GM21447 (cell line): ENCODE data around the gene MAGI2.

ENCODE experiments used
- ATAC-seq: cut with Tn5 transposase; IDR thresholded peaks from one replicate; pipeline ENCODE4 v1.9.1; 2021; ENCODE audit not compliant: unreplicated experiment

Gene MAGI2

DNA sequence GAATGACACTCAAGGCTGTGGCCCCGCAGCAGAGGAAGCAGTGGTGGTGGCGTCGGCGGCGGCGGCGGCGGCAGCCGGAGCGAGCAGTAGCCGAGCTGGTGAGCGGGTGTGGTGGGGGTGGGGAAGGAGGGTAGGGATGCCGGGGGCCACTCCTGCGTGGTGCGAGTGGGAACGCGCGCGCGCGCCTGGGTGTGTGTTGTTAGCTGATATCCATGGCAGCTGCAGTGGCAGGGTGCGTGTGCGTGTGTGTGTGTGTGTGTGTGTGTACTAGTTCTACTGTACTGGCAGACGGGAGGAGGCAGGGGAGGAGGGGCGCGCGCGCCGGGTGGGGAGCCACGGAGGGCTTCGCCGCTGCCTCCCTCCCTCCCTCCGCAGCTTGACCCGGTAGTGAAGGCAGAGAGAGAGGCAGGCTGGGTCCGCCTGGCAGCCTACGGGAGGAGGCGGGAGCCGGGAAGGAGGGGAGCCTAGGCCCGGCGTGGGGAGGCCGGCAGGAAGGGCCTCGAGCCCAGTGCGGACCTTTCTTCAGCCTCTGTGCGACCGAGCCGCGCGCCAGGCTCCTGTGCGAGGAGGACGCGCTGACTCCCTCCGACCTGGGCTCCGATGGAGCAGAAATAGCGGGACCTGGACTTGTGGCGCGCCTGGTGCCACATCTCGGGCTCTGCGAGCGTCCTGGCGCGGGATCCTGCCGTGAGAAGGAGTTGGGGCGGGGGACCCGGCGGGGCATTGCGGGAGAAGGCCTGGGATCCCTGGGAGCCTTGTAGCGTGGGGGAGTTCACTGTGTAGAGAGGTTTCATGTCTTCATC lies at the start of gene MAGI2:
Gene MAGI2 (minus strand): TSS at position 110 of the 803 bp plus-strand sequence. CDS start 347 bp downstream, outside the sequence.
- ATAC-seq = no peak

DNA sequence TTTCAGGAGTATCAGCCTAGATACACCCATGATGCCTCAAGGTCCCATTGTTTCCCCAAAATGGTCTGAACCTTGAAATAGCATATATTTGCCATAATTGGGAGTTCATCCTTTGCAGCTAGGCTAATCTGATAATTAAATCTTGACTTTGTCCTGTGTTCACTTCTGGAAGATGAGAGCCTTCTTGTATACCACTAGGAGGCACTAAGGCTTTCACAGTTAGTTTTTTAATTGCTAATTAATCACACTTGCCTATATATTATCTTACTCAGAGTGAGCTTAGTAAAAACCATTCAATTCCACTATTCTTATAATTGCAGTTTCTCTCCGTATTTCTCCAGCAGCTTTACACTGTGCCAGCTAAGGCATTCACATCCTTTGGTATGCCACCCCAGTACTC lies 48.7 kb upstream of the MAGI2 start:
- ATAC-seq = no peak

DNA sequence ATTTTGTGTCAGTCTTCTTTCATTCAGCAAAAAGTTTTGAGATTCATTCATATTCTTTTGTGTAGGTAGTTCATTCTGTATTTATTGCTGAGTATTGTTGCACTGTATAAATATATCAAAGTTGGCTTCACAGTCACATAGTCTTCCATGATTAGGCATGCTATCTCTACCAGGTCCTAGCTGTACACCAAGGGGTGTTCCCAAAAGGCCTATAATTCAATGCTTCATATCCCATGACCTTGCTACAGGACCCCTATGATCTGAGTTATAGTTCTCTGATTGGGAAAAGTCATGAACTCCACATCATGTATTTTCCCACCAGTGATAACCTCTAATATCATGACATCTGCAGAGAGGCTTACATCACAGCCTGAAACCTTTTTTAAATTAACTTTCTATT lies 47.3 kb upstream of the MAGI2 start:
- ATAC-seq = no peak

DNA sequence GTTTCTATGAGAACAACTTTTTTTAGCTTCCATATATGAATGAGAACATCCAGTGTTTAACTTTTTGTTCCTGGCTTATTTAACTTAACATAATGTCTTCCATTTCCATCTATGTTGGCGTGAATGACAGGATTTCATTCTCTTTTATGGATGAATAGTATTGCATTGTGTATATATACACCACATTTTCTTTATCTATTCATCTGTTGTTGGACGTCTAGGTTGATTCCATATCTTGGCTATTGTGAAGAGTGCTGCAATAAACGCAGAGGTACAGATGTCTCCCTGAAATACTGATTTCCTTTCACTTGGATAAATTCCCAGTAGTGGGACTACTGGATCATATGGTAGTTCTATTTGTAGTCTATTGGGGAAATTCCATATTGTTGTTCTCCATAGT lies 44.3 kb upstream of the MAGI2 start:
- ATAC-seq = no peak

DNA sequence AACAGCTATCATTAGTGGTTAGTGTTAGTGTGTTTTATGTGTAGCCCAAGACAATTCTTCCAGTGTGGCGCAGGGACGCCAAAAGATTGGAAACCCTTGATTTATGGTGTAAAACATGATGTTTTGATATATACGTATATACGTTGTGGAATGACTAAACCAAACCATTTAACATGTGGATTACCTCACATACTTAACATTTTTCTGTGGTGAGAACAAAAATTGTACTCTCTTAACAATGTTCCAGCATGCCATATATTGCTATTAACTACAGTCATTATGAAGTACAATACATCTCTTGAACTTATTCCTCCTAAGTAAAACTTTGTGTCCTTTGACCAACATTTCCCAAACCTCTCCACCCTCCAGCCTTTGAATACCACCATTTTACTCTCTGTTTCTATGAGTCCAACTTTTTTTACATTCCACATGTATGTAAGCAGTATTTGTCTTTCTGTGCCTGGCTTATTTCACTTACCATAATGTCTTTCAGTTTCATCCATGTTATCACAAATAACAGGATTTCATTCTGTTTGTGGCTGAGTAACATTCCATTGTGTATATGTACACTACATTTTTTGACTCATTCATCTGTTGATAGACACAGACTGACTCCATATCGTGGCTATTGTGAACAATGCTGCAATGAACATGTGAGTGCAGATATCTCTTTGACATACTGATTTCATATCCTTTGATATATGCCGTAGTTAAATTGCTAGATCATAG lies 42.2 kb upstream of the MAGI2 start:
- no peak for ATAC-seq

DNA sequence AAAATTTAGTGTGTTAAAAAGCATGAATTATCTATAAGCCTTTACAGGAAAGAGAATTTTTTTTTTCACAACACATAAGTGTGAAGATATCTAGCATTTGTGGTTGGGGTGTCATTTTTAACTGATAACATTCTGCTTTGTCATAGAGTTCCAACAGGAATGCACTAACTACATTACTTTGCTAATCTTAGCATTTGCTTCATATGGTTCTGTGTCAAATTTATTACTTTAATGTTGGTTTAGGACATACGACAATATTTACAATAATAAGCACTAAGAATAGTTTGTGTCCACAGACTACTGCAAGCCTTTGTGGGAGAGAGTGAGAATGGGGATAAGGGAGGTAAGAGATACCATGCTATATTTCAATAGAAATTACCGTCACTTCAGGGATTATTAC lies 40.6 kb upstream of the MAGI2 start:
- ATAC-seq = no peak

DNA sequence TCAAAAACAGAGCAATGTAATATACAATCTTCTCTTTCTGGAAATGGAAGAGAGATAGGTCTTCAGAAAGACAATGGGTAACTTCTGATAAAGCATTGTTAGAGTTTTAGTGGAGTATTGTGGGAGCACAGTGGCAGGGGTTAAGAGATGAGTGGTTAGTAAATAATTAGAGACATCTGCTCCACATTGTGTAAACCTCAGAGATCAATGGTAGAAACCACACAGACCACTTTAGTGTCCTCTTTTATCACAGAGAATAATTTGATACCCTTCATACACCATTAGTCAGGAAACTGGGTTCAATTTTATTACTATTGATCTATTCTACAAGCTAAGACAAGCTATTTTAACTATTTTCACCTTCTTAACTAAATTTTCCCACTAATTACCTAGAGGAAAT lies 35.9 kb upstream of the MAGI2 start:
- no peak for ATAC-seq

DNA sequence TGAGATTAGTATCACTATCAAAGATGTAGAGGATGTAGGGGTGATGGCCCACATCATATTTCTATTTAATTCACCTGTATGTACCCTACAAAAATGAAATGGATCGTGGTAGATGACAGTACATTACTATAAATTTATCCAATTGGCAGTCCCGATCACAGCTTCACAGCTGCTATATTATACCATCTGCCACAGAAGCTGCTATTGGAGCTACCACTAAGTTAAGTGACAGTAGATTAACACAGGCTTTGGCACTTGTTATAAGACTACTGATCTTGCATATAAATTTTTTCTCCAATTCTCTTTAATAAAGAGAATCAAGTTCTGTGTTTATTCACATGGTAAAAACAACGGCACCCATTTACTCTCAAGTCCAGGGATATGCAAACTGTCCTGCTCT lies 24.9 kb upstream of the MAGI2 start:
- no peak for ATAC-seq

DNA sequence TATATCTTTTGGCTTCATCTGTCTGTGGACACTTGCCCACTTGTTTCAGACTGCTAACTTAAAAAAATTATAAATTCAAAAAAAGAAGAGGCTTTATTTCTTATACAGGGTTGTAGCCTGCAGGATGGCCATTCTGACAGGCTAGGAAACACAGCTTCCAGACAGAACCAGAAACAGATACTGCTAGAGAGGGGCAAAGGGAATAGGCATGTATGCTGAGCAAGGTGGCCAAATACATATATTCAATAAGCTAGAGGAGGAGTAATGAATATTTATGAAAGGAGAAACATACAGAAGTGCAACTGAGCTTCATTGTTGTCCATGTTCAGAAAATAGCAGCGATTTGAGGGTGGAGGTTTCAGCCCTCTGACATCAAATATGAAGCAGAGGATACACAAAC lies 22.0 kb upstream of the MAGI2 start:
- no peak for ATAC-seq

DNA sequence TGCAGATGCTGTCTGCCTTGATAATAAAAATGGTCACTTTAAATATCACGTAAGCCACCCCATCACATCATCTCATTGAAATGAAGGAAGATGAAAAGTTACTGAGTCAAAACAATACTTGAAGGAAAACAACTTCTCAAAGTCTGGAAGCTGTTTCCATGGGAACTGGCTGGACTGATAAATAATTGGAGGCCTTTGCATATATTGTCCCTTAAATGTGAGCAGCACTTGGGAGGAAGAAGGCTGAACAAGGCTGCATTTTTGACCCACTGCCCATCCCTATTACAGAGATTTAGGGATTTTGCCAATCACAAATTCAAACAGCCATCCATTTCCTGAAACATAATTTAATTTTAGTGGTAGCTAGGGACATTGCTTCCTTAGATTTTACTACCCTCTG lies 18.2 kb upstream of the MAGI2 start:
- ATAC-seq = no peak

DNA sequence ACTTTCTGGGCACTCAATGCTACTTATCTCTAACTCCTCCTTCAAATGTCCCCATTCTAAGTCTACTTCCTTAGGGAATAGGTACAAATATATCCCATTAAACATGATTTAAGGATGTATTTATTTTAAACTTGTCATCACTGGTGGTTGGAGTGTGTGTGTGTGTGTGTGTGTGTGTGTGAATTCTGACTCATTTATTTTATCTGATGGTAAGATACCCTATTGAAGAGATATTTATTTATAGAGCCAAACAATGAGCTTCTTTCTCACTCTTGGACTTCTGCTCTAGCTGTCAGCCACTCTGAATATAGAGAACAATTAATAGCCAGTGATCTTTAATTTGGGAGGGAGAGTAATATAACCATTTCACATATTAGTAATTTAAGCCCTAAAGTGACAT lies 17.8 kb upstream of the MAGI2 start:
- no peak for ATAC-seq

DNA sequence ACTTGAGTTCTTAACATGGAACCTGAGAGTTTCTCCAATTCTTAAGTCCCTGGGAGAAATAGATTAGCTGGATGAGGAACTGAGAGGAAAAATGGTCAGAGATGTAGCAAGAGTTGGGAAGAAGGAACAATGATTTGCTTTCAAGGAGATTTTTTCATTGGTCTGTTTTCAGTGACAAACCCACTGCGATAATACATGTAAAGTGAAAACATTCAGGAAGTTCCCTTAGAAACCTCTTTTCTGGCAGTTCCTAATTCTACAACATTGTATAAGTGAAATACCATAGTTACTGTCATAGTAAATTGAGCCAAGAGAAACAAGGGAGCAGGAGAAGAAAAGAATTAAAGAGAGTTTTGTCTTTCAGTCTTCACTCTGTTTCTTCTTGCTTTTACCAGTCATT lies 12.1 kb upstream of the MAGI2 start:
- ATAC-seq = no peak

DNA sequence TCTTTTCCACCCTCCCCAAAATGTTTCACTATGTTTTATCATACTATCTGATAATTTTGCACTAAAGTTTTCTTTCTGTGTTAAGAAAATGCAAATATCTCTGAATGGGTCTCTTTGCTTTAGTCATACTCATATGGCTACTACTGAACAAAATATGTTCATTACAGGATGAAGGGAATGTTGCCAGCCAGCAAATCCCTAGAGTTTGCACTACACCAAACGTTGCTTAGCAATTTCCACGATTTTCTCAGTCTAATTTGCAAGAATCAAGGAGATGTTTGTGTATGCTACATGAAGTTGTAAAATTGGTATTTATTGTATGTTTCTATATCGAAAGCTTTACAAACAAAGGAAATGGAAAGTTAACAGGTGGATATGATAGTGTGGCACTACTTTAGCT lies 10.6 kb upstream of the MAGI2 start:
- ATAC-seq = no peak

DNA sequence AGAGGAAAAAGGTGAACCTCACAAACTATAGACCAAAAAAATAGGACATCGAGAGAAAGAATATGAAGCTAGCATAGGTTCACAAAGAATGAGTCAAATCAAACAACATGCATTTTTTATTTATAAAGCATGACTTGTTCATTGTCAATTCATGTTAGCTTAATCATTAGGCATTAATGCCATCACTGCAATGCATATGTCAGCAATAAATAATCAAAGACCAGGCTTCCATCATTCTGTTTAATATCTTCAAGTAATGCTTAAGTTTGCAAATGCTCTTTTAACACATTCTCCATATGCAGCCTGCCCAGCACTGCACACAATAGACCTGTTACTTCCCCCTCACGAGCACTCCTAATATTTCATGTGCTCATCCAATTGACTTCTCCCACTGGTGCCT lies 8.9 kb upstream of the MAGI2 start:
- no peak for ATAC-seq

DNA sequence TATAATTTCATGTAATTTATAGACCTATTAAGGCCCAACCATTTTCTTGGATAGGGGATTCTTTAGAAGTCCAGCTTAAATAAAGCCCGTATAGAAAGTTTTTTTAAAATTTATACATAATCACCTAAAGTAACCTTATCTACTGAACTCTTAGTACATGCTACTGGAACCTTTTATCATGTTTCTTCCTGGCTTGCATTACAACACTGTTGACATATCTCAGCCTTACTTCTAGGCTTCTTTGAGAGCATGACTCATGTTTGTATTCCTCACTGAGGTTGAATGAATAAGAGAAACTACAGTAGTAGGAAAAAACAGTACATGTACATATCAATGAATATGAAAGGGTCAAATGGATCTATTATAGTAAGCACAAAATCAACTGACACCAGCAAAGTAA lies 8.2 kb upstream of the MAGI2 start:
- ATAC-seq = no peak

DNA sequence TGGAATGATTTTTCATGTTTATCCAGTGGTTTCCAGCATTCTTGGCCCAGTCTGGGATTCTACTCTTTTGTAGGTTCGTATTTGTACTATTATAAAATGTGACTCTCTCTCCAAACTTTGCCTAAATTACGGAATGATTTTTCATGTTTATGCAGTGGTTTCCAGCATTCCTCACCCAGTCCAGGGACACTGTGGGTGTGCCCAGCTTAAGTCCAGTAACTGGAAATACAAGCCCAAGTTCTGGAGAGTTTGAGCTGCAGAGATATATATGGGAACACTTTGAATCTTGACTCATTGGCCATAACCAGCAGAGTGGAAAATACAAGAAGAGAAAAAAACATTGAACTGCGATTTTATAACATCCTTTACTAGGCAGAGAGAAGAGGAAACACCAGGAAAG lies 5.9 kb upstream of the MAGI2 start:
- no peak for ATAC-seq

DNA sequence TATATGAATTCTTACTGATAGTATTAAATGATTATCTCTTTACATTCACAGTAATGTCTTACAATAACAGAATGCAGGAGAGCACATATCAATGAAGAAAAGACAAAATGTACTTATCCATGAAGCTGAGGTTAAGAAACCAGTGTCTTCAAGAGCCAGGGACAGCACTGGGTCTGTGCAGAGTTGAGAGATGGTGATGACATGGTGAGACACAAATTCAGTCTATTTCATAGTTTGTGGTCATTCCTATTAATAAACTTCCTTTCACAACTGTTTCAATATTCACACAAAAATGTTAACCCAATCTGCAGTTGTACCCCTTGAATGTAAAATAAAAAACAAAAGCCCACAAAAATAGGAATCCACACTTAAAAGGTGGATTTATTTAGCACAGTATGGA lies 5.3 kb upstream of the MAGI2 start:
- ATAC-seq = no peak

DNA sequence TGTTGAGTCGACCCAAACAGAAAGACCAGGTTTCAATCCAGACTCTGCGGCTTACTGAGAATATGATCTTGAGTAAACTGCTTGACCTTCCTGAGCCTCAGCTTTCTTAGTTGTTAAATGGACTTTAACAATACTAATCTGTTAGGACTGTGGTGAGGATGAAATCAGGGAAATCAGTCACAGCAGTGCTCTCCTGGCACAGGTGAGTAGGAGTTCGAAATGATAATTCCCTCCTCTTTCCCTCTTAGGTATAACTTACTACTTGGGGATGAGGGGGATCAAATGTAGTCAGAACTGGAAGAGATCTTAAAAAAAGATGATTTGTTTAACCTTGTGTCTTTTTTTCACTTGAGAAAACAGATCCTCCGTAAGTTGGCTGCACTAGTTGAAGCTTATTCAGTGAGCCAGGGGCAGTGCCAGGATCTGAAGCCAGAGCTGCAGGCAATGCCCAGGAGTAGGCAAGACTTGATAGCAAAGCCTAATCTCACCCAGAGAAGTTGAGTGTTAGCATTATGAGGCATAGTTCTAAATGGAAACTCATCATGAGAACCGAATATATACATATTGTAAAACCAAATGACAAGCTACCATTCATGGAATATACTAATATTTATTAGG lies 1.8 kb upstream of the MAGI2 start:
- ATAC-seq = no peak

DNA sequence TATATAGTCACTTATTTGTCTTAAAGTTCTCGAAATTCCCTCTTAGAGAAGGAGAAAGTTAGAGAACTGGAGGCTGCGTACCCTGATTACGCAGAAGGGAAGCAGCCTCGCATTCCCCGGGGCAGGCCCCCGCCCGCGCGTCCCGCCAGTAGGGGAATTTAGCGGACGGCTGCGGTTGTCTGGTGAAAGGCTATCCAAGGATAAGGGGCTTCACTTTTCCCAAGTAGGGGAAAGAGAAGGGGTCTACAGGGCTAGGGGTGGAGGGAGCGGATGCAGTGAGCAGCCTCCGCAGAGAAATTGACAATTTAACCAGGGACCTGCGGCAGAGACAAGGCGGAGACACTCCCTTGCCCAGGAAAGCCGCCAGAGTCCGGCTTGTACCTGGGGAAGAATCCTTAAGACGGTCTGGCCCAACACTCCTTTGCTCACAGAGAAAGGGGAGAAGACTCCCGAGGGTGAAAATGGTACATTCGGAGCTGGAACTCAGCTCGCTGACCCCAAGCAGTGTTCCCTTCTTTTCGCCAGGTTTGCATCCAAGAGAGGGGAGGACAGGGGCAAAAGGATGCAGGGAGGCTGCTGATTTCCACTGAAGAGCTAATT lies 994 bp upstream of the MAGI2 start:
- ATAC-seq = no peak

DNA sequence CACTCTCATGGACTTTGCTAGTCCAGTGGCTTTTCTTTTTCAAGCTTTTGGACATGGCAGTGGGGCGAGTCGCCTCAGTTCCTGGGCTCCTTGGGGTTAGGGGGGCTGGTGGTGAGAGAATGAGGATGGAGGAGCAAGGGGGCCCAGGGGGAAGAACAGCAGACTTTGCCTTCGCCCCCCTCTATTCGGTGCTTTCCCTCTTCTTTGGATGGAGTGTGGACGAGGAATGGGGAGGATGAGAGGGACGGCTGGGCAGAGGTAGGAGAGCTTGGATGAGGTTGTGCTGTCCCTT lies 255 bp downstream of the MAGI2 start:
- ATAC-seq = no peak

DNA sequence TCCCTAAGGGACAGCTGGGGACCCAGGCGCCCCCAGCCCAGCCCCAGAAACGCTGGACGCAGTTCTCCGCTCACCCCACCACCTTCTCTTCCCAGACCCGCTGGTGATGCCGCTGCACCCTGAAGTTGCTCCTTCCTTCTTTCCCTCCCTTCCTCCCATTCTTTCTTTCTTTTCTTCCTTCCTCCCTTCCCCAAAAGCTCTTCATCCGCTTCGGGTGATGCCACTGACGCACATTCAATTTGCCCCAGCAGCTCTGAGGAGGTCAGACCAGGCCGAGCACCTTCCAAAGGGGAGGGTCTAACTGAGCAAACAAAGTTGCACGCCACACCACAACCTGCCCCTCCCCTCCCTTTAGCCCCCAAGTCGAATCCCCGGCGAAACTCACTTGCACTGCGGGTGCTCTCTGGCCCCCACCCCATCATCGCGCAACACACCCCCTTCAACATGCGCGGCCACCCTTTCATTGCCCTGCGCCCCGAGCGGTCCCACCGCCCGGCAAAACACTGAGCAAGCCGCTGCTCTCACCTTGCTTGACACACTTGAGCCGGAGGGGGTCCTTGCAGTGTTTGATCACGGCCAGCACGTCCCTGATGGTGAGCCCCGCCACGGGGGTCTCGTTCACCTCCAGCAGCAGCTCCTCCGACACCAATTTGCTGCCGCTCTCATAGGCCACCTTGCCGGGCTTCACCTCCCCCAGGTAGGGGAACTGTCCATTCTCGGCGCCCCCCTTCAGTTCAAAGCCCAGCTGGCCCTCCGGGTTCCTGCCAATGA lies 787 bp downstream of the MAGI2 start:
- ATAC-seq = no peak
